Osteocyte (in vitro differentiated cells): ENCODE results near the gene CCNB1IP1. TPM values are rescaled to one million over a fixed set of nuclear protein-coding genes. Genes with fewer than 3 reads are reported as not detected.
A peak's percentile ranks its signal among the peaks of the same experiment; 100 is the strongest.

Experiments
- DNase-seq: peaks from one replicate; pipeline ENCODE4 v3.0.0; 2021; ENCODE audit warnings: mixed read lengths; ENCODE audit not compliant: unreplicated experiment; ENCODE audit errors: extremely low spot score
- H3K27ac Mint-ChIP-seq: one replicate; pipeline ENCODE4 v1.8.0; 2021; ENCODE audit warnings: mild to moderate bottlenecking, mixed read lengths; ENCODE audit not compliant: unreplicated experiment
- H3K27me3 Mint-ChIP-seq: one replicate; pipeline ENCODE4 v1.8.0; 2021; ENCODE audit warnings: mixed read lengths; ENCODE audit not compliant: unreplicated experiment
- H3K36me3 Mint-ChIP-seq: one replicate; pipeline ENCODE4 v1.8.0; 2021; ENCODE audit warnings: mixed read lengths; ENCODE audit not compliant: unreplicated experiment
- H3K4me1 Mint-ChIP-seq: one replicate; pipeline ENCODE4 v1.8.0; 2021; ENCODE audit warnings: mixed read lengths; ENCODE audit not compliant: unreplicated experiment
- H3K4me3 Mint-ChIP-seq: one replicate; pipeline ENCODE4 v1.8.0; 2021; ENCODE audit warnings: mild to moderate bottlenecking, moderate library complexity, mixed read lengths; ENCODE audit not compliant: unreplicated experiment
- H3K9me3 Mint-ChIP-seq: one replicate; pipeline ENCODE4 v1.8.0; 2021; ENCODE audit warnings: mixed read lengths; ENCODE audit not compliant: unreplicated experiment
- CTCF ChIP-seq: fragments of 200-600 bp; sonication (generic); IDR thresholded peaks from 2 replicates; pipeline ENCODE4 v1.5.0; 2021; ENCODE audit warnings: antibody characterized with exemption, mild to moderate bottlenecking, moderate library complexity
- total RNA-seq: library from RNA; stranded (reverse); gene quantifications from 2 replicates; pipeline ENCODE4 v1.2.1, GENCODE V29; 2021

Gene CCNB1IP1
- total RNA-seq, 1 donor from 2014 or later, result 49.6 TPM

- no peak for TF ChIP-seq CTCF
- no peak overlapping the region for H3K4me3 Mint-ChIP-seq
- peaks cover 23% of the 10 kb centered on the region for H3K4me1 Mint-ChIP-seq
- no peaks in the 10 kb centered on the region for H3K9me3 Mint-ChIP-seq
- no peak for DNase-seq
- H3K27me3 Mint-ChIP-seq, result peaks cover 9% of the 10 kb centered on the region
- H3K36me3 Mint-ChIP-seq, result no peaks in the 10 kb centered on the region
- H3K27ac Mint-ChIP-seq, result peak overlapping the region; percentile 27
Measured at GRCh38 chr14:20334017-20334416, 938 bp upstream of the CCNB1IP1 start.

GRCh38 chr14:20333494-20333841, 389 bp upstream of the CCNB1IP1 start:
- H3K36me3 Mint-ChIP-seq, result no peaks in the 10 kb centered on the region
- H3K4me3 Mint-ChIP-seq, result peak overlapping the region; percentile 98
- peaks cover 3% of the 10 kb centered on the region for H3K27me3 Mint-ChIP-seq
- no peaks in the 10 kb centered on the region for H3K9me3 Mint-ChIP-seq
- H3K27ac Mint-ChIP-seq, result peak overlapping the region; percentile 98
- peaks cover 23% of the 10 kb centered on the region for H3K4me1 Mint-ChIP-seq
- no peak for TF ChIP-seq CTCF
- DNase-seq, result no peak

GRCh38 chr14:20332431-20332787, 670 bp downstream of the CCNB1IP1 start:
- Mint-ChIP-seq H3K36me3 (no peaks in the 10 kb centered on the region), H3K4me1 (peaks cover 27% of the 10 kb centered on the region), H3K4me3 (peak overlapping the region; percentile 98), H3K27me3 (no peaks in the 10 kb centered on the region), H3K9me3 (no peaks in the 10 kb centered on the region), H3K27ac (peak overlapping the region; percentile 98)
- no peak for DNase-seq
- no peak for TF ChIP-seq CTCF

GRCh38 chr14:20331053-20331613, 1.9 kb downstream of the CCNB1IP1 start:
- H3K36me3 Mint-ChIP-seq, result peaks cover 3% of the 10 kb centered on the region
- peak overlapping the region; percentile 50 for H3K27ac Mint-ChIP-seq
- no peaks in the 10 kb centered on the region for H3K27me3 Mint-ChIP-seq
- no peak for DNase-seq
- peak overlapping the region; percentile 8 for H3K4me3 Mint-ChIP-seq
- H3K4me1 Mint-ChIP-seq, result peaks cover 31% of the 10 kb centered on the region
- H3K9me3 Mint-ChIP-seq, result no peaks in the 10 kb centered on the region
- TF ChIP-seq CTCF, result no peak

- H3K9me3 Mint-ChIP-seq, result no peaks in the 10 kb centered on the region
- no peak overlapping the region for H3K27ac Mint-ChIP-seq
- no peak for DNase-seq
- H3K36me3 Mint-ChIP-seq, result peaks cover 7% of the 10 kb centered on the region
- no peak overlapping the region for H3K4me3 Mint-ChIP-seq
- H3K4me1 Mint-ChIP-seq, result peaks cover 31% of the 10 kb centered on the region
- H3K27me3 Mint-ChIP-seq, result no peaks in the 10 kb centered on the region
- no peak for TF ChIP-seq CTCF
Measured at GRCh38 chr14:20329355-20329754, 3.7 kb downstream of the CCNB1IP1 start.
